Measurements from ENCODE around the gene NOTCH4.

Gene NOTCH4

GRCh38 chr6:32177788-32178546 lies 45.9 kb downstream of the NOTCH4 start, which contains the start of gene RNF5:
TSS of gene RNF5 (plus strand) at chr6:32178405. CDS start at chr6:32178512, 107 bp downstream.
- Histone ChIP-seq H2AFZ (ENCODE audit: low read depth, low read length) (no peak within 1 kb of the TSS), H3K4me1 (ENCODE audit: control insufficient read depth, insufficient read depth, low read depth, low read length) (peaks cover 19% of the 10 kb centered on the region), H4K8ac (ENCODE audit: low read length) (peak within 1 kb of the TSS; percentile 94), H3K27me3 (ENCODE audit: control insufficient read depth in 1 of 2, insufficient read depth in 1 of 2, low read length in 2 of 2) (no peaks in the 10 kb centered on the region), H3K14ac (ENCODE audit: low read length in 2 of 2) (peak within 1 kb of the TSS in 1 of 2 experiments; percentile 5), H2AK5ac (ENCODE audit: low read length, severe bottlenecking) (peak within 1 kb of the TSS; percentile 55), H3K4me2 (ENCODE audit: low read length, poor library complexity, severe bottlenecking) (peak within 1 kb of the TSS; percentile 85), H3K27ac (ENCODE audit: low read length, poor library complexity, severe bottlenecking) (peak within 1 kb of the TSS; percentile 99), H3K4ac (ENCODE audit: low read depth in 1 of 2, low read length in 2 of 2) (peak within 1 kb of the TSS in 1 of 2 experiments; percentile 77), H3K23ac (ENCODE audit: low read length in 2 of 2) (no peak within 1 kb of the TSS), H2BK5ac (ENCODE audit: low read depth, low read length, poor library complexity, severe bottlenecking) (no peak within 1 kb of the TSS), H2BK12ac (ENCODE audit: low read length in 2 of 2) (peak within 1 kb of the TSS in 1 of 2 experiments; percentile 3), H2BK15ac (ENCODE audit: low read depth, poor library complexity, severe bottlenecking) (peak within 1 kb of the TSS; percentile 54), H2BK120ac (ENCODE audit: low read depth, low read length) (peak within 1 kb of the TSS; percentile 42), H3K9me3 (ENCODE audit: control insufficient read depth, low read length) (no peaks in the 10 kb centered on the region), H3K36me3 (ENCODE audit: control insufficient read depth in 1 of 2, insufficient read depth in 2 of 2, low read depth in 1 of 2, low read length in 2 of 2) (peaks cover 29 to 30% of the 10 kb centered on the region in 2 experiments), H3K79me1 (replicated peaks; ENCODE audit: low read length, poor library complexity, severe bottlenecking) (peaks cover 41% of the 10 kb centered on the region), H3K4me3 (ENCODE audit: insufficient read depth in 1 of 2, low read depth in 1 of 2, low read length in 2 of 2) (peak within 1 kb of the TSS; percentile 63 to 99), H3K9ac (ENCODE audit: low read length) (peak within 1 kb of the TSS; percentile 92), H3K18ac (ENCODE audit: low read depth in 1 of 2, low read length in 2 of 2) (peak within 1 kb of the TSS; percentile 58 to 90), H4K91ac (ENCODE audit: low read length) (peak within 1 kb of the TSS; percentile 70)
- peak; percentile 100 for DNase-seq
- WGBS, result under 1% methylated on average over 31 of the region's 33 CpGs

- Histone ChIP-seq H3K14ac (ENCODE audit: low read length in 2 of 2) (no peak overlapping the region), H3K9ac (ENCODE audit: low read length) (peak overlapping the region; percentile 92), H3K27me3 (ENCODE audit: control insufficient read depth in 1 of 2, insufficient read depth in 1 of 2, low read length in 2 of 2) (no peaks in the 10 kb centered on the region), H4K8ac (ENCODE audit: low read length) (peak overlapping the region; percentile 94), H3K79me1 (replicated peaks; ENCODE audit: low read length, poor library complexity, severe bottlenecking) (peaks cover 41% of the 10 kb centered on the region), H2AK5ac (ENCODE audit: low read length, severe bottlenecking) (peak overlapping the region; percentile 55), H2AFZ (ENCODE audit: low read depth, low read length) (no peak overlapping the region), H3K9me3 (ENCODE audit: control insufficient read depth, low read length) (no peaks in the 10 kb centered on the region), H3K27ac (ENCODE audit: low read length, poor library complexity, severe bottlenecking) (peak overlapping the region; percentile 99), H3K36me3 (ENCODE audit: control insufficient read depth in 1 of 2, insufficient read depth in 2 of 2, low read depth in 1 of 2, low read length in 2 of 2) (peaks cover 22 to 23% of the 10 kb centered on the region in 2 experiments), H2BK15ac (ENCODE audit: low read depth, poor library complexity, severe bottlenecking) (peak overlapping the region; percentile 54), H3K23ac (ENCODE audit: low read length in 2 of 2) (no peak overlapping the region), H4K91ac (ENCODE audit: low read length) (peak overlapping the region; percentile 70), H3K4me3 (ENCODE audit: insufficient read depth in 1 of 2, low read depth in 1 of 2, low read length in 2 of 2) (peak overlapping the region; percentile 39 to 99), H2BK120ac (ENCODE audit: low read depth, low read length) (peak overlapping the region; percentile 42), H2BK12ac (ENCODE audit: low read length in 2 of 2) (no peak overlapping the region), H3K4me1 (ENCODE audit: control insufficient read depth, insufficient read depth, low read depth, low read length) (peaks cover 20% of the 10 kb centered on the region), H3K18ac (ENCODE audit: low read depth in 1 of 2, low read length in 2 of 2) (peak overlapping the region; percentile 58 to 90), H3K4me2 (ENCODE audit: low read length, poor library complexity, severe bottlenecking) (peak overlapping the region; percentile 85), H3K4ac (ENCODE audit: low read depth in 1 of 2, low read length in 2 of 2) (peak overlapping the region in 1 of 2 experiments; percentile 77), H2BK5ac (ENCODE audit: low read depth, low read length, poor library complexity, severe bottlenecking) (no peak overlapping the region)
- no peak for DNase-seq
- WGBS, result under 1% methylated on average over 20 of the region's 20 CpGs
Observed at GRCh38 chr6:32177183-32177787, 46.6 kb downstream of the NOTCH4 start.

- Histone ChIP-seq H2BK12ac (ENCODE audit: low read length in 2 of 2) (no peak overlapping the region), H3K9ac (ENCODE audit: low read length) (peak overlapping the region; percentile 92), H3K14ac (ENCODE audit: low read length in 2 of 2) (no peak overlapping the region), H3K36me3 (ENCODE audit: control insufficient read depth in 1 of 2, insufficient read depth in 2 of 2, low read depth in 1 of 2, low read length in 2 of 2) (peaks cover 17 to 18% of the 10 kb centered on the region in 2 experiments), H3K27ac (ENCODE audit: low read length, poor library complexity, severe bottlenecking) (peak overlapping the region; percentile 99), H2BK15ac (ENCODE audit: low read depth, poor library complexity, severe bottlenecking) (no peak overlapping the region), H2BK120ac (ENCODE audit: low read depth, low read length) (peak overlapping the region; percentile 36), H3K9me3 (ENCODE audit: control insufficient read depth, low read length) (no peaks in the 10 kb centered on the region), H3K4me1 (ENCODE audit: control insufficient read depth, insufficient read depth, low read depth, low read length) (peaks cover 20% of the 10 kb centered on the region), H3K23ac (ENCODE audit: low read length in 2 of 2) (no peak overlapping the region), H2AFZ (ENCODE audit: low read depth, low read length) (no peak overlapping the region), H3K4me3 (ENCODE audit: insufficient read depth in 1 of 2, low read depth in 1 of 2, low read length in 2 of 2) (peak overlapping the region in 1 of 2 experiments; percentile 99), H2AK5ac (ENCODE audit: low read length, severe bottlenecking) (peak overlapping the region; percentile 51), H4K8ac (ENCODE audit: low read length) (peak overlapping the region; percentile 94), H3K4me2 (ENCODE audit: low read length, poor library complexity, severe bottlenecking) (peak overlapping the region; percentile 85), H3K4ac (ENCODE audit: low read depth in 1 of 2, low read length in 2 of 2) (peak overlapping the region; percentile 10 to 77), H2BK5ac (ENCODE audit: low read depth, low read length, poor library complexity, severe bottlenecking) (no peak overlapping the region), H3K18ac (ENCODE audit: low read depth in 1 of 2, low read length in 2 of 2) (peak overlapping the region; percentile 58 to 90), H4K91ac (ENCODE audit: low read length) (peak overlapping the region; percentile 16), H3K79me1 (replicated peaks; ENCODE audit: low read length, poor library complexity, severe bottlenecking) (peaks cover 36% of the 10 kb centered on the region), H3K27me3 (ENCODE audit: control insufficient read depth in 1 of 2, insufficient read depth in 1 of 2, low read length in 2 of 2) (no peaks in the 10 kb centered on the region)
- WGBS, result 24% methylated on average over 5 of the region's 5 CpGs
- DNase-seq, result peak; percentile 84
Observed at GRCh38 chr6:32176476-32177182, 47.2 kb downstream of the NOTCH4 start.

Data from mesenchymal stem cell (in vitro differentiated cells and primary cell).